Measurements from ENCODE around the gene PI4KB.
A peak's percentile ranks its signal among the peaks of the same experiment; 100 is the strongest.

PI4KB gene

DNA sequence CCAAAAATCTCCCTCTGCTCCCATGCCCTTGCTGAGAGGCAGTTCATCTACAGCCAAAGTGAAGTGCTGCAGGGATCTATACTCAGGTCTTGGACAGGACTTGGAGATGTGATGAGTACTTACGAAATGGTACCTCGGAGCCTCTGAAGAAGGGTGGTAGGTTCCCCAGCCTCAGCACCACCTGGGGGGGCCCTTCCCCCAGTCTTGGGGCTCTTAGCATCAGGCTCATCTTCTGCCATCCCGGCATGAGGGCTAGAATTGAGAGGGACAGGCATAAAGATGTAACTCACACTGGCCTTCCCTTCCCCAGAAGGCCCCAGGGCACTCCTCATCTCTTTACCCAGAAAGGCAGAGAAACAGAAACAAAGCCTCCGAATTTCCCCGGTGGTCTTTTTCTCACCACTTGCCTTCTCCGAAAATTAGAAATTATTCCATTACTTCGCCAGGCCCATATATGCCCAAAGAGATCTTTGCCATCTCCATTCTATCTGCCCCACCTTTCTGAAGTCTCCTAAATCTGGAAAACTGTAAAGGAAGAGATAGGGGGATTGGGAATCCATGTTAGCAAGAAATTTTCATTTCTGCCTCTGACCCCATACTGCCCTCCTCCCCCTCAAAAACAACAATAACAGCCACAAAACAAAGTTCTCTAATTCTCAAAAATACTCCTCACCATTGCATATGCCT, 19.0 kb upstream of the PI4KB start:
- DNase-seq: no peak

DNA sequence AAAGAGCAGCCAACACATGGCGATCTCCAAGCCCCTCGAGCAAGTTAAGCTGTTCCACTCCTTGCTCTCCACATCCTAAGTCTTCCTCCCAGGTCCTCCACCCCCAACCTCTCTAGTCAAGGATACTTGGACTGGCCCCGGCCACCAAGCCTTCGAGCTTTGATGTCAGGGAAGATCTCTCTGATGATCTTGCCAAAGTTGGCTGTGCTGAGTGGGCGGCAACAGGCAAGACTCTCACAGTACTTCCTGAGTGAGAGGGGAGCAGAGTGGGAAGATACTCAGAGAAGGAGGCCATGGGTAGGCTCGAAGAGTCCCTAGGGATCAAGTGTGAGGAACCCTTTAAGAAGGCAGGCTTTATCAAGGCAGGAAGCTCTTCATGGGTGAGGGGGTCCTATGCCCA, 17.1 kb upstream of the PI4KB start:
- no peak for DNase-seq

DNA sequence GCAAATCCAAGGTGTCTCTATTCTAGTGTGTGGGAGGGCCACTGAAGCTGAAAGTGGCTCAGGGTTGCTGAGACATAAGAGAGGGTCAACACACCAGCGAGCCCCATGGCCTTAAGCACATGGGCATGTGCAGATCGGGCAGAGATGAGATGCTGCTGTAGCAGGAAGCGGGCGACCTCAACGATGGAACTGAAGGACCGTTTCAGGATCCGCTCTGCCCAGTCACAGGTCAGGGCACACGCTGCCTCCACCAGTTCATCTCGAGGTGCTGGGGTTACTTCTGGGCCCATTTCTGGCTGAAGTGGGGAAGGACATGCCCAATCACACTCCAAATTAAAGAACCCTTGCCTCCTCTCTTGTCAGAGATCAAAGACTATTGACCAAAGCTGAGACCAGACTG, 16.4 kb upstream of the PI4KB start:
- no peak for DNase-seq

DNA sequence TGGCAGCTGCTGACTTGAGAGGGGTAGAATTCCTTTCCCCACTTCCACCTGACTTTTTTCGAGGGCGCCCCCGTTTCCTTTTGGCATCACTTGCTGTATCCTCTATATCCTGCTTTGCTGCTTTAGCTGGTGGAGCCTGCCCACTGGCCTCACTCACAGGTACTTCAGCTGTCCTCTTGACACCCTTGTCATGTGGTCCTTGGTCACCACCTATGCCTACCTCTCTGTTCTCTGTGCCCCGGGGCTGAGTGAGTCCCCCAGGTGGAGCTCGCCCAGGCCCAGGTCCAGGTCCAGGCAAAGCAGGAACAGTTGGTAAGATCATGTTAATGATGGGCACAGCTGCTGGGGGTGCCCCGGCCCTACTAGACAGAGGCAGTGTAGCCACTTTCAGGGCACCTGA, 15.4 kb upstream of the PI4KB start:
- no peak for DNase-seq

DNA sequence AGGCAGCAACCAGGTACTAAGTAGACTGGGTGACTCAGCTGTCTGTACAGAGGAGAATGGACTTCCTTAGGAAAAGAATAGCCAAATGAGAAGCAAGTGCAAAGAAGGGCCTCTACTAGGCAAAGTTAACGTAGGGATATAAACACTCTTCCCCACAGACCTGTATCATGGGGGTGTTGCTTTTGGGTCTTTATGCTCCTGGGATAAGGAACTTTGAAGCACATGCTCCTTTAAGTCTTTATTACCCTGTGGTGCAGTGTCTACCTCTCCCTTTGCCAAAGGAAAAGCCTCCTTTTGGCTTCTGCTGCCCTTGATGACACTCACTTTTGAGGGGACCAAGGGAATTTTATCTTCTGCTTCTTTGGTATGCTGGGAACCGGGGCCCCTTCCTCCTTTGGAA, 14.8 kb upstream of the PI4KB start:
- DNase-seq: no peak

DNA sequence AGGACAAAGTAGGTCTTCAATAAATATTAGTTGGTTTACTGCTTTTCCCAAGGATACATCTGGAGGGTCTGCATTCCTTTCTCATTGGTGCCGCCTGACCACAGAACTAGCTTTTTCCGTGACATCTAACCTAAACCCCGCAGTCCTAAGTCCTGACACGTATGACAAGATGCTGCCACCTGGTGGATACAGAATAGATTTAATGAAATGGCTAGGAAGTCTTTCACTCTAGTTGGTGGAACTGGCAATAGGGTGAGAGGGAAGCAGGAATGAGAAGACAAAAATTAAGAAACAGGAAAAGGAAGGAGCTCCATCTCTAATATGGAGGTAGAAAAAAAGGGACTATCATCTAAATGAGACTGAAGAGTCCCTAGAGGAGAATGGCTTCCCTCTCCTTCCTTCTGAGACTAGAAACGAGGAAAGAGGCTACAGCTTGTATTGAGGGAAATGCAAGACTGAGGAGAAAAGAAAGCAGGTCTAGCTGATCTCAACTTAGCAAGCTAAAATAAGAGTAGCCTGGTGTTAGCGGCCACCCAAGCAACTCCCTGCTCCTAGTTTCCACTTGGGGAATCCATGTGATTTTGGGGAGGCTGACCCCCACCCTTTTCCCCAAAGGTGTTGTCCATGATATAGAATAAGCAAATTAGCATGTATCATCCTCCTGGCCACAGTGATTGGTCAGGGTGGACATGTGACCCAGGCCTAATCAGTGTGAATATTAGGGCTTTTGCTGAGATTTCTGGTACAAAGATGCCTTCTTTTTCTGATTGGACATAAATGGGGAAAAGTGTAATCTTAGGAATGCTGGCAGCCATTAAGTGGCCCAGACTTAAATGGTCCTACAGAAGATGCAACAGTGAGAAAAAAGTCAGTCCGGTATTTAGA, 13.9 kb upstream of the PI4KB start:
- DNase-seq: no peak

DNA sequence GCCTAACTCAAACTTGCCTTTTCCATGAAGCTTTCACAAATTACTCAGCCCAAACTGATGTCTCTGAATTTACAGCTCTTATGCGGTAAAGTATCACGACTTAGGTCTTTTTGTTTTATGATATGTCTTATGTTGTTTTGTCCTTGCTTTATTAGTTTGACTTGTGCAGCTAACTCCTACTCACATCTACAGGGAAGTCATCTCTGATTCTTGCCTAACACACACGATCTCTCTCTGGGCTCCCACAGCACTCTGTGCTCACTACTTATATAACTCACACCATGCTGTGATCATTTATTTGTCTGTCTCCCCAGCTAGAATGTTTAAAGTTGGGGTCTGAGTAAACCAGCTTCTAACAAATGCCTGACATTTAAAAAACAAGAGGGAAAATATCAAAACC, 9.3 kb upstream of the PI4KB start:
- no peak for DNase-seq

DNA sequence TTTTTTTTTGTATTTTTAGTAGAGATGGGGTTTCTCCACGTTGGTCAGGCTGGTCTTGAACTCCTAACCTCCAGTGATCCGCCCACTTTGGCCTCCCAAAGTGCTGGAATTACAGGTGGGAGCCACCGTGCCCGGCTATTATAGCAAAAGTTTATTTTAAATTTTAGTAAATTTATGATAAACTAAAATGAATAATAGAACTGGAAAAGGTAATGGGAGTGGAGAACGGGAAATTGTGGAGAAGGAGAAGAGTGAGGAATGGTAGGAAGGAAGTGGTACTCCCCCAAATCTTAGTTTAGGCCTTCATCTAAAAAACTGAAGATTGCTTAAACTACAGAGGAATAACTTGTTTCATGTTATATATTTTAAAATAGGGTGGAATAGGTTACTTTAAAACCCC, 7.6 kb upstream of the PI4KB start:
- DNase-seq: no peak

DNA sequence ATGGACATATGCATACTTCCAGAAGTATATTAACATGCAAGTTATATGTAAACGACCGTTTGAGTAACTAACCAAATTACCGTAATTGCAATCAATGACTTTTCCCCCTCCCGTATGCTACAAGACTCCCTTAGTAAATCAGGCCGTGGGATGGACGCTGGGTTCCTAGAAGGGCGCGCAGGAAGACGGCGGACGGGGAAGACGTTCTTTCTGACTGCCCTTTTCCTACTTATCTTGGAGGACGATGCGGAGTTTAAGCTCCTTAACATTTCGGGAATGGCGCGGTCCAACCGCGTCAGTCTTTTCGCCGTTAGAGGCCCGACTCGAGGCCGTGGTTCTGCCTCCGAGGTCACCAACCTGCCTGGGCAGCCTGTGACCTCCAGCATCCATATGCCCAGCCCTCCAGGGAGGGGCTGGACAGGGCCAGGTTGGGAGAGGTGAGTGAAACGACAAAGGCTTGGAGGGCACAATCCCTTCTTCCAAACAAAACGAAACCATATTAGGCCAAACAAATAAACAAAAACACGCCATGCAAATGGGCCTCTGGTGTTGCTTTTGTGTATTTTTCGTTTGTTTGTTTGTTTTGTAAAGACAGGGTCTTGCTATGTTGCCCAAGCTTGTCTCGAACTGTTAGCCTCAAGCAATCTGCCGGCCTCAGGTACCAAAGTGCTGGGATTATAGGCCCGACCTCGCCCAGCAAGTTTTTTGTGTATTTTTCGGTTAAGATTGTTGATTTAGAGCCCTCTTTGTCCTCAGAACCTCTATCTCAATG, 873 bp upstream of the PI4KB start:
- no peak for DNase-seq

DNA sequence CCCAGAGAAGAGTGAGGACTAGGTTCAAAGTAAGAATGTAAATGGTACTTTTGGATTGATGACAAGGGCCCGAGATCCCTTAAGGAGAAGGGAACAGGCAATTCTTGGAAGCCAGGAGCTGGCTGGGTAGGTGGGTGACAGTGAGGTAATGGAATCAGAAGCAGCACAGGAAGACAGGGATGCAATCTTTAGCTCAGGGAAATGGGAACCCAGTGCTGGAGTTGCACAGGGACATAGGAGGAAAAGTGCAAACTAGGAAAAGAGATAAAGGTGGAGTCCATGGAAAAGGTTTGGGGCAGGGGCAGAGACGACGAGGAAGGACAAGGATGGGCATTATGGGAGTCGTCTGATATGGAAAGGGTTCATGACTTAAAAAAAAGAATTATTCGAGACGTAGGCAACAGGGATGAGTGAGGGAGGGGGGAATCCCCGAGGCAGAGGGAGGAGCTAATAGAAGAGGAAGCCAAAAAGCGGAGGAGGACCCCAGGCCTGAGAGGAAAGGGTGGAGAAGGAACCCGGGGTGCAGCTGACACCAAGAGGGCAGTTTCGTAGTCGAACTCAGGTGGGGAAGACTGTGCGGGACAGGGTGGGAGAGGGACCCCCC, 495 bp downstream of the PI4KB start:
- no peak for DNase-seq

DNA sequence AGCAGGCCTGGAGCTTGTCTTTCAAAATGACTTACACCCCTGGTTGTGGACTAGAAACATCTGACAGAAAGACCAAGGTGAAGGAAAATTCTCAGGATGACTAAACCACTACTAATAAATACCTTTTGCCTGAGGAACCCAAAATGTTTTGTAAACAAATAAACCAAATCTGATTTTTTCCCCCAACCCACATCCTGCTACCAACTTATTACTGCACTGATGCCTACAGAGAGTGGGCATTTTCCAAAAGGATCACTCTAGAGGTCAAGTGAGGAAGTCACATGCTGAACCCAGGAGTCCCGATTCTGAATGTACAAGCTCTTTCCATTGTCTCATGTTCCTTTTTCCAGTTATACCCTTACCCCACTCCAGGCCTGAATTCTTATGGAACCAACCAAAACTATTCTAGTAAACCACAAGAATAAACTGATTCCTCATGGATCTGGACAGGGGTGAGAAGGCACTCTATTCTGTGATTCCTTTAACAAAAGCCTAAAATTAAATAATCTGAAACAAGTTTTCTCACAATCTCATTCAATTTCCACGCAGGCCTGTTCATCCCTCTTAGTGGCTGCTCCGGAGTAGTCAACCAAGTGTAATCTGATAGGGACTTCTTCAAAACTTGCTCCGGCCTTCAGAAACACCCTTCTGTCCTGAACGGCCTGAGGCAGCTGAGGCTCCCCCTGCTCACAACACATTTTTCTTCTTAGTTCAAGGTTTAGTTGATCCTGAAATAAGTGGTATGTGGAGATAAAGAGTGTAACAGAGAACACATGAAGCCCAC, 1.4 kb downstream of the PI4KB start:
- no peak for DNase-seq

DNA sequence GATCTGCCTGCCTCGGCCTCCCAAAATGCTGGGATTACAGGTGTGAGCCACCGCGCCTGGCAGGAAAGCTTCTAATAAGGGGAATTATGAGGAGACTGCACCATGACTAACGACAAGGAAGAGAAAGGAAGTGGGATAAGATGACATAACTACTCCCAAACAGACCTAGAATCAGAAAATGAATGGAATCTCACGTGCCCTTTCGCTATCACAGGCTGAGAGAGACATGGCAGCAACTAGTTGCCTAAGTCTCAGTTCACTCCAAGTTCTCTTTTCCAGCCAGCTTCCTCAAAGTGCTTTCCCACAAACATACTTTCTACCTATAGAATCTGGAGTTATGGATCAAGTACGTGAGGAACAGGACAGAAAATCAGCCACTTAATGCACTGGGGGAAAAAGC, 2.0 kb downstream of the PI4KB start:
- no peak for DNase-seq

DNA sequence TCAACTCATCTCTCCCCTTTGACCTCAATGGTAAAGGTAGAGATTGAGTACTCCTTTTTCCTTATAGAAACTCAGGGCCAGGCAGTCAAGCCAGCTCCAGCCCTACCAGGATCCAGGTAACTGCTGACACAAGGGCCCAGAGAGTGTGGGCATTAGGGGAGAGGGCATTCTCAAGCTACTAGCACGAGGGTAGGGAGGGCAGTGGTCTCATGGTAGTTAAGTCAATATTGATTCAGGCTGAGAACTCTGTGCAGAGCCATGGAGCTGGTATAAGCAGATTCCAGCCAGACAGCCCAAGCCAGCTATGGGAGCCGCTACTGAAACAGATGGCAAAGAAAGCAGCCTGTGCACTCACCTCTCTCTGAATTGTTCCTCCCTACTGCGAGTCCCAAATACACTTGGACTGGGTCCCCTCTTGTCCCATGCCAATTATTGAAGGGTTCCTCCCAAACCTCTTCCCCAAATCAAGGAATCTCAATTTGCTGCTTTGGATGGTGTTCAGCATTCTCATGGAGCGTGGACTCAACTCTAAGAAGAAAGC, 2.8 kb downstream of the PI4KB start:
- DNase-seq: no peak

DNA sequence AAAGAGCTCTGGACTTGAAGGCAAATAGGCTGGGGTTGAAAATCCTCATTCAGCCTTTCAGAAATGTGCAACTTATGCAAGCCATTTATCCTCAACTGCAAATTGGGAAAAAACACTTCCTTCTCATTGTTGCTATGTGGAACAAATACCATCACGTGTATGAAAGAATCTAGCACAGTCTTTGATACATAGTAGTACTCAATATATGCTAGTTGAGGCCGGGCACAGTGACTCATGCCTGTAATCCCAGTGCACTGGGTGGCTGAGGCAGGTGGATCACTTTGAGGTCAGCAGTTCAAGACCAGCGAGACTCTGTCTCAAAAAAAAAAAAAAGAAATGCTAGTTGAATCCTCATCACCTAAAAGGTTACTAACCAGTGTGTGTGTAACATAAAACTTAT, 8.2 kb downstream of the PI4KB start:
- DNase-seq: no peak

DNA sequence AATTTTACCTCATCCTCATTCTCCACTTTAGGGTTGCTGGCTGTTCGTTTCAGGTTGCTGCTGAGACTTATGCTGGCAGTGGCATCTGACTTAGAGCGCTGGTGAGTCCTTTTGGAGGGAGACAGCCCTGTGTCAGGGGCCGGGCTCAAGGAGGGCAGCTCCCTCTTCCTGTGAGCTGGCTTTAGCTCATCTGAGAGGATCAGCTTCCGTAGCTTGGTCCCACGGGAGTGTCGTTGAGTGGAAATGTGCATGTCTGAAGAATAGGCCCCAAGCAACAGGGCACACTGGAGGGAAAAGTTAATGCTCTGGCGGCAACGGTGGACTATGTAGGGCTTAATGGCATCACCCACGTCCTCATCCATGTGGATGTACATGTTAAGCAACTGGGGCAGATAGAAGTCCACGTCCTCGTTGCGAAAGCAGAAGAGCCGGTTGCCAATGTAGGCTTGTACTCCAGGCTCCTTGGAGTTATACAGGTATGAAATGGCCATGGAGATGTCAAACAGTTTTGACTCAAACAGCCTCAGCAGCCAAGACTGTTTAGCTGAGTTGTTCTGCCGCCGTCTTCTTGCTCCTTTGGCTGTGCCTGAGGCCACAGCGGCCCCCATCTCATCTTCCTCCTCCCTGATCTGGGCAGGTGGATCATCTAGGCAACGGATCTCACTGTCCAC, 11.5 kb downstream of the PI4KB start:
- DNase-seq: no peak

DNA sequence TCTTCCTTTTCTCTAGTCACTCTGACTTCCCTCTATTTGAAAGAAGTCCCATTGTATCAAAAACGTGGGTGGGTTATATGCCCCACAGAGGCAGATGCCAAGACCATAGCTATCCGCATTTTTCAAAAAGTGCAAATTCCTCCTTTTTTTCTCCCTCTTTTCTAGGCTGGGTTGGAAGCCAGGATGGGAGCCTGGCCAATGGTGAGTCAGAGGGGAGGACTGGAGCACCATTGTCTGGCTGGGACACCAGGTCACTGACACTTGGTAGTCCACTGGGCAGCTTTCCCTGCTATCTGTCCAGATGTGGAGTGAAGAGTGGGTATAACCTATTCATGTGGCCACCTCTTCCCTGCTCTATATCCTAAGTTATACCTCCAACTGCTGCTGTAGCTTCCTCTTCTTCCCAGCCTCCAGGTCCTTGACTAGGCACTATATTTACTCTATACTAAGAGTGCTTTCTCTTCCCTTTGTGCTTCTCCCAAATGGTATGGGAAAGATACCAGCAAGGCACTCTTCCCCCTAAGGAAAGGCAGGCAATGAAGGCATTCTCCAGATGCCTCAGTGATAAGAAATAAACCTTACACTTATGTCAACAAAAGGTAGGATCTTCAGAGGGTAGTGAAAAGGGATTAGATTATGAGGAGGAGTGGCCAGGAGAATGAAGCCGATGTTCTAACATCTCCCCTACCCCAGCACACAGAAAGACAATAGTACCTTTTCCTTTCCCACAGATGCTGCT, 12.9 kb downstream of the PI4KB start:
- no peak for DNase-seq

DNA sequence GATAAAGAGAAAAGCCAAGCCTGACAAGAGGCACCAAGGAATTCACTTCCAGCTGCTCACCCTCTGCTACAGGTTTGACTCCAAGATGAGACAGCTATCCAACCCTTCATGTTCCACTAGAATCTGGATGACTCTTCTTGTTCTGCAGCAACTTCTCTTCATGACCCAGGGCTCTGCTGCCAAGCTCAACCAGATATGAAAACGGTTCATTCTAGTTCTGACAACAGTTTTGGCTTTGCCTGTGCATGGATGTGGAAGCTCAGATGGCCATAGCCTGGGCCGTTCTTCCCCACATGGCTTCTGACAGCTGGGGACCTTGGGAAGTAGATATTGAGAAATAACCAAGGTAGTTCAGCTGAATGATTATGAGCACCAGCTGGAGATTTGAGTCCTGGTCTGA, 13.7 kb downstream of the PI4KB start:
- DNase-seq: no peak

DNA sequence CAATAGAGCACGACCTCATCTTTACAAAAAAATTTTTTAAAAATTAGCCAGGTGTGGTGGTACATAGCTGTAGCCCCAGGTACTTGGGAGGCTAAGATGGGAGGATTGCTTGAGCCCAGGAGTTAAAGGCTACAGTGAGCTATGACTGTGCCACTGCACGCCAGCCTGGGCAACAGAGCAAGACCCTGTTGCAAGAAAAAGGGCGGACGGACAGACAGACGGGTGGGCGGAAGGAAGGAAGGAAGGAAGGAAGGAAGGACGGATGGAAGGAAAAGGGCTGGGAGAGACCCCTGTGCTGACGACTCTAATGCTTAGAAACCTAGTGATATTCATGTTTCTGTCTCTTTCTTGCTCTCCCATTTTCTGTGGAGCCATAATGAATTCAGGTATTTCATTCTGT, 14.4 kb downstream of the PI4KB start:
- DNase-seq: no peak

DNA sequence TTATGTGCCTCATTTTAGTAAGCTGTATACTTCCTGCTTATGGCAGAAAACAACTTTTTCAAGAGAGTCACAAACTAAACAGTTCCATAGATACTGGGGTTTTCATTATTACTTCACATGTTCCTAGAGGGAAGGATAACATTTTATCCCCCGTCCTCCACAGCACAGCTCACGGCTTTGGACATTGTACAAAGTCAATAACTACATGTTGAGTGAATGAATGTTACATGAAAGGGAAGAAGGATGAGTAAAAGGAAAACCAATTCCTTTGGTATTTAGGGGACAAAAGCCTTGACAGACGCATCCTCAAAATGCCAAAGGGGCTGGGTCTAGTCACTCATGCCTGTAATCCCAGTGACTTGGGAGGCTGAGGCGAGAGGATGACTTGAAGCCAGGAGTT, 14.8 kb downstream of the PI4KB start:
- no peak for DNase-seq

DNA sequence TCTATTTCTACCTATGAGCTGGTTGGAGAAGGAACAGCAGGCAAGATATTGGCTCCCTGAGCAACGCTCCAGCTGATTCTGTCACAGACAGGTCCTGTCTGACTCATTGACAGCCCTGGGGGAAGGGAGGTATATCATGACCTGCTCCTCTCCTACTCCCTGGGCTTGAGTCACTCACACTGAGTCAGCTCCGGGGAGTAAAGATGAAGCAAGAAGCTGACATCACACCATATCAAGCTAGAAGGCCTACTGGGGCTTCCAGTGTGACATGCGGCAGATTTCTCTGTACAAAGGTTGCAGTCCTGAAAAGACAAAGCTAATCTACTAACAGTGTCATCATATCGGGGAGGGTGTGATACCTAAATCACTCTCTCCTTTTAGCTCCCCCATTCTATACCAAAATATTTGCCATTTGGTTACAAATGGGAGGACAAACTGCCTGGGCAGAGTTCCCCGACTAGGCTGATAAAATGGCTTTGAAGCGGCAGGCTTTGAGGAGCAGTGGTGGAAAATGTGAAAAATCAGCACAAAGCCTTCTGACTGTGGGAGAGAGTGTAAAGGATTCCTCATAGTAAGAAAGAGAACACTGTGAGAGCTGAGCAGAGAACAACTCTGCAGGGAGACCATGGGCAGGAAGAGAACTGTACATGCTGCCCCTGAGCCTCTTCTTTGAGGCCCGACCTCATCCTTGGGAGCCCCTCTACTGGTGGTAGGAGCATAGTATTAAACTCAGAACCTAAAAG, 15.5 kb downstream of the PI4KB start:
- DNase-seq: peak; percentile 93
